Lower leg skin (tissue), 3 donors: ENCODE results near the gene ADGRL3.

Experiments used
- POLR2A ChIP-seq, 2 donors: fragments of 450-650 bp; IDR thresholded peaks; one replicate each; pipeline ENCODE4 v1.6.1; 2016 to 2017; ENCODE audit warnings: antibody characterized with exemption in 2 of 2, mild to moderate bottlenecking in 1 of 2, moderate library complexity in 1 of 2
- TF ChIP-seq, protein P1 (sequence below), 3 donors: fragments of 450-650 bp; IDR thresholded peaks; one replicate each; pipeline ENCODE4 v1.5.1; 2016; ENCODE audit warnings: antibody characterized with exemption in 3 of 3, mild to moderate bottlenecking in 3 of 3, moderate library complexity in 2 of 3

DNA sequence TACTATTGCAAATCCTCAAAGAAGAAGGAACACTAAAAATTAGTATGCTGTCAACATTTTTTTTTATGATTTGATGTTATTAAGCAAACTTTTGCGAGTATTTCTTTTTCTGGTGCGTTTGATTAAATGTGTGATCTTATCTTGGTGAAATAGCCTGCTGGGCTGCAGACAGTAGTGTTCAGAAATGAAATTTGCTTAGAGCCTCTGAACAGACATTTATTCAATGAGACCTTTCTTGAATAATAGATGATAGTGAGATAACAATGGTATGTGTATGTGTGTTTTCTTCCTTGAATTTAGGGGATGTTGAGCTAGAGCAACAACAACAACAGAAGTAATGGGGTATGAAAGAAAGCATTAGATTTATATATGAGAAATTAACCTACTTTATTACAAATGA is 12.7 kb downstream of the ADGRL3 start:
- no peak for TF ChIP-seq POLR2A (IDR thresholded peaks at IDR 0.05)
- TF ChIP-seq, protein P1, sequence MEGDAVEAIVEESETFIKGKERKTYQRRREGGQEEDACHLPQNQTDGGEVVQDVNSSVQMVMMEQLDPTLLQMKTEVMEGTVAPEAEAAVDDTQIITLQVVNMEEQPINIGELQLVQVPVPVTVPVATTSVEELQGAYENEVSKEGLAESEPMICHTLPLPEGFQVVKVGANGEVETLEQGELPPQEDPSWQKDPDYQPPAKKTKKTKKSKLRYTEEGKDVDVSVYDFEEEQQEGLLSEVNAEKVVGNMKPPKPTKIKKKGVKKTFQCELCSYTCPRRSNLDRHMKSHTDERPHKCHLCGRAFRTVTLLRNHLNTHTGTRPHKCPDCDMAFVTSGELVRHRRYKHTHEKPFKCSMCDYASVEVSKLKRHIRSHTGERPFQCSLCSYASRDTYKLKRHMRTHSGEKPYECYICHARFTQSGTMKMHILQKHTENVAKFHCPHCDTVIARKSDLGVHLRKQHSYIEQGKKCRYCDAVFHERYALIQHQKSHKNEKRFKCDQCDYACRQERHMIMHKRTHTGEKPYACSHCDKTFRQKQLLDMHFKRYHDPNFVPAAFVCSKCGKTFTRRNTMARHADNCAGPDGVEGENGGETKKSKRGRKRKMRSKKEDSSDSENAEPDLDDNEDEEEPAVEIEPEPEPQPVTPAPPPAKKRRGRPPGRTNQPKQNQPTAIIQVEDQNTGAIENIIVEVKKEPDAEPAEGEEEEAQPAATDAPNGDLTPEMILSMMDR (IDR thresholded peaks at IDR 0.05), result no peak
